ENCODE measurements around the gene CMIP. TPM values are rescaled to one million over a fixed set of nuclear protein-coding genes. Genes with fewer than 3 reads are reported as not detected.
A peak's percentile ranks its signal among the peaks of the same experiment; 100 is the strongest.

Gene CMIP
- total RNA-seq, 2 donors from 2014 or later = 28.5 to 57.5 TPM

- H3K27me3 Mint-ChIP-seq = no peaks in the 10 kb centered on the region
- no peaks in the 10 kb centered on the region for H3K9me3 Mint-ChIP-seq
- no peak for ATAC-seq (replicated peaks)
- H3K4me1 Mint-ChIP-seq = peaks cover 18% of the 10 kb centered on the region
- peaks cover 14% of the 10 kb centered on the region for H3K36me3 Mint-ChIP-seq (ENCODE audit: low read depth)
- no peak overlapping the region for H3K4me3 Mint-ChIP-seq
- H3K27ac Mint-ChIP-seq = peak overlapping the region; percentile 46
Observed at GRCh38 chr16:81592353-81592866, 147.8 kb downstream of the CMIP start.

- Mint-ChIP-seq H3K4me3 (no peak overlapping the region), H3K36me3 (ENCODE audit: low read depth) (peaks cover 15% of the 10 kb centered on the region), H3K27ac (no peak overlapping the region), H3K9me3 (no peaks in the 10 kb centered on the region), H3K4me1 (peaks cover 19% of the 10 kb centered on the region), H3K27me3 (no peaks in the 10 kb centered on the region)
- no peak for ATAC-seq (replicated peaks)
Observed at GRCh38 chr16:81593481-81593880, 148.9 kb downstream of the CMIP start.

- H3K4me1 Mint-ChIP-seq = peaks cover 21% of the 10 kb centered on the region
- H3K4me3 Mint-ChIP-seq = peak overlapping the region; percentile 30
- H3K27me3 Mint-ChIP-seq = no peaks in the 10 kb centered on the region
- peak; percentile 81 for ATAC-seq (replicated peaks)
- H3K27ac Mint-ChIP-seq = peak overlapping the region; percentile 96
- H3K36me3 Mint-ChIP-seq (ENCODE audit: low read depth) = peaks cover 6% of the 10 kb centered on the region
- H3K9me3 Mint-ChIP-seq = no peaks in the 10 kb centered on the region
Observed at GRCh38 chr16:81595629-81596292, 151.2 kb downstream of the CMIP start.

GRCh38 chr16:81597079-81597658 lies 152.6 kb downstream of the CMIP start:
- Mint-ChIP-seq H3K4me3 (no peak overlapping the region), H3K4me1 (peaks cover 19% of the 10 kb centered on the region), H3K27me3 (no peaks in the 10 kb centered on the region), H3K36me3 (ENCODE audit: low read depth) (peaks cover 6% of the 10 kb centered on the region), H3K27ac (peak overlapping the region; percentile 96), H3K9me3 (no peaks in the 10 kb centered on the region)
- ATAC-seq (replicated peaks) = no peak

GRCh38 chr16:81598083-81598482 lies 153.5 kb downstream of the CMIP start:
- Mint-ChIP-seq H3K27ac (peak overlapping the region; percentile 41), H3K36me3 (ENCODE audit: low read depth) (peaks cover 6% of the 10 kb centered on the region), H3K4me1 (peaks cover 19% of the 10 kb centered on the region), H3K4me3 (no peak overlapping the region), H3K9me3 (no peaks in the 10 kb centered on the region), H3K27me3 (no peaks in the 10 kb centered on the region)
- no peak for ATAC-seq (replicated peaks)

GRCh38 chr16:81599034-81599744 lies 154.6 kb downstream of the CMIP start:
- Mint-ChIP-seq H3K4me1 (peaks cover 19% of the 10 kb centered on the region), H3K4me3 (no peak overlapping the region), H3K36me3 (ENCODE audit: low read depth) (peaks cover 6% of the 10 kb centered on the region), H3K9me3 (no peaks in the 10 kb centered on the region), H3K27me3 (no peaks in the 10 kb centered on the region), H3K27ac (no peak overlapping the region)
- no peak for ATAC-seq (replicated peaks)

GRCh38 chr16:81600275-81600674 lies 155.7 kb downstream of the CMIP start:
- peaks cover 6% of the 10 kb centered on the region for H3K36me3 Mint-ChIP-seq (ENCODE audit: low read depth)
- peak overlapping the region; percentile 48 for H3K27ac Mint-ChIP-seq
- no peak for ATAC-seq (replicated peaks)
- no peaks in the 10 kb centered on the region for H3K27me3 Mint-ChIP-seq
- no peak overlapping the region for H3K4me3 Mint-ChIP-seq
- H3K9me3 Mint-ChIP-seq = no peaks in the 10 kb centered on the region
- peaks cover 18% of the 10 kb centered on the region for H3K4me1 Mint-ChIP-seq

- peaks cover 16% of the 10 kb centered on the region for H3K4me1 Mint-ChIP-seq
- no peak overlapping the region for H3K4me3 Mint-ChIP-seq
- H3K9me3 Mint-ChIP-seq = no peaks in the 10 kb centered on the region
- H3K27me3 Mint-ChIP-seq = no peaks in the 10 kb centered on the region
- no peak overlapping the region for H3K27ac Mint-ChIP-seq
- H3K36me3 Mint-ChIP-seq (ENCODE audit: low read depth) = peaks cover 6% of the 10 kb centered on the region
- ATAC-seq (replicated peaks) = no peak
Observed at GRCh38 chr16:81601008-81601428, 156.4 kb downstream of the CMIP start.

- Mint-ChIP-seq H3K4me3 (no peak overlapping the region), H3K4me1 (peaks cover 19% of the 10 kb centered on the region), H3K9me3 (no peaks in the 10 kb centered on the region), H3K36me3 (ENCODE audit: low read depth) (peaks cover 11% of the 10 kb centered on the region), H3K27ac (peak overlapping the region; percentile 59), H3K27me3 (no peaks in the 10 kb centered on the region)
- no peak for ATAC-seq (replicated peaks)
Observed at GRCh38 chr16:81601601-81602255, 157.1 kb downstream of the CMIP start.

- H3K27ac Mint-ChIP-seq = no peak overlapping the region
Observed at GRCh38 chr16:81602256-81602776, 157.7 kb downstream of the CMIP start.

GRCh38 chr16:81602792-81603191 lies 158.2 kb downstream of the CMIP start:
- H3K36me3 Mint-ChIP-seq (ENCODE audit: low read depth) = peaks cover 20% of the 10 kb centered on the region
- no peak for ATAC-seq (replicated peaks)
- H3K4me1 Mint-ChIP-seq = peaks cover 18% of the 10 kb centered on the region
- H3K4me3 Mint-ChIP-seq = no peak overlapping the region
- no peaks in the 10 kb centered on the region for H3K27me3 Mint-ChIP-seq
- H3K9me3 Mint-ChIP-seq = no peaks in the 10 kb centered on the region
- H3K27ac Mint-ChIP-seq = no peak overlapping the region

More at GRCh38 chr16:81602256-81602776, 157.7 kb downstream of the CMIP start:
- Mint-ChIP-seq H3K9me3 (no peaks in the 10 kb centered on the region), H3K4me3 (no peak overlapping the region), H3K27me3 (no peaks in the 10 kb centered on the region), H3K4me1 (peaks cover 20% of the 10 kb centered on the region), H3K36me3 (ENCODE audit: low read depth) (peaks cover 17% of the 10 kb centered on the region)
- no peak for ATAC-seq (replicated peaks)

- peaks cover 8% of the 10 kb centered on the region for H3K4me1 Mint-ChIP-seq
- no peak for ATAC-seq (replicated peaks)
- no peak overlapping the region for H3K27ac Mint-ChIP-seq
- no peaks in the 10 kb centered on the region for H3K27me3 Mint-ChIP-seq
- H3K9me3 Mint-ChIP-seq = no peaks in the 10 kb centered on the region
- H3K4me3 Mint-ChIP-seq = no peak overlapping the region
- peaks cover 37% of the 10 kb centered on the region for H3K36me3 Mint-ChIP-seq (ENCODE audit: low read depth)
Observed at GRCh38 chr16:81604960-81605383, 160.4 kb downstream of the CMIP start.

GRCh38 chr16:81606039-81606438 lies 161.4 kb downstream of the CMIP start:
- Mint-ChIP-seq H3K9me3 (no peaks in the 10 kb centered on the region), H3K27ac (peak overlapping the region; percentile 57), H3K4me3 (no peak overlapping the region), H3K36me3 (ENCODE audit: low read depth) (peaks cover 37% of the 10 kb centered on the region), H3K27me3 (no peaks in the 10 kb centered on the region), H3K4me1 (peaks cover 8% of the 10 kb centered on the region)
- ATAC-seq (replicated peaks) = no peak

GRCh38 chr16:81607006-81607405 lies 162.4 kb downstream of the CMIP start:
- Mint-ChIP-seq H3K36me3 (ENCODE audit: low read depth) (peaks cover 37% of the 10 kb centered on the region), H3K4me1 (peaks cover 8% of the 10 kb centered on the region), H3K4me3 (no peak overlapping the region), H3K9me3 (no peaks in the 10 kb centered on the region), H3K27ac (no peak overlapping the region), H3K27me3 (no peaks in the 10 kb centered on the region)
- no peak for ATAC-seq (replicated peaks)
